A673 (cell line): ENCODE data around the gene GALNT12. TPM values are rescaled to one million over a fixed set of nuclear protein-coding genes. Genes with fewer than 3 reads are reported as not detected.

Experiments used
- BruUV-seq: library from RNA; stranded (reverse); fragments of 400-500 nt; replicated peaks from 2 replicates; lab custom pipeline; 2021; lab: Mats Ljungman, UMichigan
- CTCF ChIA-PET: fragments of 300-600 bp; sonication (Branson Sonifier 250); formaldehyde crosslinking; loops from one replicate; lab custom pipeline; 2022; ENCODE audit warnings: antibody characterized with exemption; lab: Charles Lee
- POLR2A ChIA-PET: fragments of 300-600 bp; sonication (Branson Sonifier 250); formaldehyde crosslinking; loops from one replicate; lab custom pipeline; 2022; ENCODE audit warnings: antibody characterized with exemption; ENCODE audit not compliant: low non-redundant PET; lab: Charles Lee
- DNase-seq: peaks from one replicate; pipeline ENCODE4 v3.0.0-alpha.2; 2015; ENCODE audit warnings: low spot score
- H3K27ac ChIP-seq: fragments of 200-600 bp; sonication (generic); 2 replicates; pipeline ENCODE4 v1.5.1; 2016; ENCODE audit warnings: mixed run types, low read depth, mild to moderate bottlenecking, mixed read lengths, antibody characterized with exemption, low read length; ENCODE audit not compliant: poor library complexity, severe bottlenecking
- H3K27me3 ChIP-seq: fragments of 200-600 bp; sonication (generic); replicated peaks from 2 replicates; pipeline ENCODE4 v1.6.1; 2017; ENCODE audit warnings: mixed run types, low read depth, mild to moderate bottlenecking, mixed read lengths, antibody characterized with exemption, low read length; ENCODE audit not compliant: insufficient read depth, poor library complexity
- H3K36me3 ChIP-seq: fragments of 200-600 bp; sonication (generic); 2 replicates; pipeline ENCODE4 v1.6.1; 2016; ENCODE audit warnings: mixed run types, mild to moderate bottlenecking, mixed read lengths, antibody characterized with exemption, low read length; ENCODE audit not compliant: insufficient read depth, poor library complexity, severe bottlenecking
- H3K4me1 ChIP-seq: fragments of 200-600 bp; sonication (generic); 2 replicates; pipeline ENCODE4 v1.6.1; 2017; ENCODE audit warnings: mixed run types, mild to moderate bottlenecking, mixed read lengths, antibody characterized with exemption, low read length; ENCODE audit not compliant: insufficient read depth, poor library complexity, severe bottlenecking
- H3K4me3 ChIP-seq: fragments of 200-600 bp; sonication (generic); 2 replicates; pipeline ENCODE4 v1.5.1; 2016; ENCODE audit warnings: low read depth, mixed run types, mild to moderate bottlenecking, mixed read lengths, low read length; ENCODE audit not compliant: poor library complexity, severe bottlenecking
- H3K9me3 ChIP-seq: fragments of 200-600 bp; sonication (generic); 2 replicates; pipeline ENCODE4 v1.6.1; 2016; ENCODE audit warnings: mixed run types, low read depth, mild to moderate bottlenecking, mixed read lengths, antibody characterized with exemption, low read length; ENCODE audit not compliant: poor library complexity, severe bottlenecking
- EZH2 ChIP-seq: fragments of 200-600 bp; sonication (generic); IDR thresholded peaks from 2 replicates; pipeline ENCODE4 v1.6.1; 2017; ENCODE audit warnings: borderline replicate concordance, low read depth, mild to moderate bottlenecking, mixed read lengths, antibody characterized with exemption, low read length; ENCODE audit not compliant: poor library complexity, severe bottlenecking
- intact Hi-C: fragments of 100-400 bp; cut with micrococcal nuclease; formaldehyde crosslinking; loops from one replicate; pipeline ENCODE4 v1.10.0; 2022; ENCODE audit not compliant: unreplicated experiment
- total RNA-seq: library from RNA; stranded (reverse); gene quantifications from 2 replicates; pipeline ENCODE4 v1.2.3, GENCODE V29; 2021
- TF ChIP-seq, protein P1 (sequence below): fragments of 300-800, 200-600 bp; sonication (generic); conservative IDR thresholded peaks from 2 replicates; pipeline ENCODE4 v1.5.1; 2017; ENCODE audit warnings: low read depth, mild to moderate bottlenecking, antibody characterized with exemption, low read length, moderate library complexity, mixed read lengths

The GALNT12 gene
- total RNA-seq, 1 experiment from 2014 or later: 0.54 TPM

- TF ChIP-seq EZH2: no peak
- TF ChIP-seq, protein P1, sequence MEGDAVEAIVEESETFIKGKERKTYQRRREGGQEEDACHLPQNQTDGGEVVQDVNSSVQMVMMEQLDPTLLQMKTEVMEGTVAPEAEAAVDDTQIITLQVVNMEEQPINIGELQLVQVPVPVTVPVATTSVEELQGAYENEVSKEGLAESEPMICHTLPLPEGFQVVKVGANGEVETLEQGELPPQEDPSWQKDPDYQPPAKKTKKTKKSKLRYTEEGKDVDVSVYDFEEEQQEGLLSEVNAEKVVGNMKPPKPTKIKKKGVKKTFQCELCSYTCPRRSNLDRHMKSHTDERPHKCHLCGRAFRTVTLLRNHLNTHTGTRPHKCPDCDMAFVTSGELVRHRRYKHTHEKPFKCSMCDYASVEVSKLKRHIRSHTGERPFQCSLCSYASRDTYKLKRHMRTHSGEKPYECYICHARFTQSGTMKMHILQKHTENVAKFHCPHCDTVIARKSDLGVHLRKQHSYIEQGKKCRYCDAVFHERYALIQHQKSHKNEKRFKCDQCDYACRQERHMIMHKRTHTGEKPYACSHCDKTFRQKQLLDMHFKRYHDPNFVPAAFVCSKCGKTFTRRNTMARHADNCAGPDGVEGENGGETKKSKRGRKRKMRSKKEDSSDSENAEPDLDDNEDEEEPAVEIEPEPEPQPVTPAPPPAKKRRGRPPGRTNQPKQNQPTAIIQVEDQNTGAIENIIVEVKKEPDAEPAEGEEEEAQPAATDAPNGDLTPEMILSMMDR: no peak
- Histone ChIP-seq H3K9me3 (no peaks in the 10 kb centered on the region), H3K4me1 (no peaks in the 10 kb centered on the region), H3K36me3 (no peaks in the 10 kb centered on the region), H3K4me3 (no peak overlapping the region), H3K27ac (no peak overlapping the region), H3K27me3 (no peaks in the 10 kb centered on the region)
- CTCF ChIA-PET: no interaction called here
- intact Hi-C loops: no loop called here
- POLR2A ChIA-PET: no interaction called here
- DNase-seq: no peak
- no TSS peak for BruUV-seq
Measured at GRCh38 chr9:98866435-98867102, 59.1 kb downstream of the GALNT12 start.

- no peaks in the 10 kb centered on the region for H3K9me3 ChIP-seq
- intact Hi-C loops: no loop called here
- BruUV-seq: no TSS peak
- TF ChIP-seq, protein P1: no peak
- TF ChIP-seq EZH2: no peak
- H3K27me3 ChIP-seq: no peaks in the 10 kb centered on the region
- H3K4me3 ChIP-seq: no peak overlapping the region
- no peak overlapping the region for H3K27ac ChIP-seq
- POLR2A ChIA-PET: no interaction called here
- H3K4me1 ChIP-seq: no peaks in the 10 kb centered on the region
- no peak for DNase-seq
- H3K36me3 ChIP-seq: no peaks in the 10 kb centered on the region
- CTCF ChIA-PET: no interaction called here
Measured at GRCh38 chr9:98867103-98867428, 59.6 kb downstream of the GALNT12 start.

- POLR2A ChIA-PET: no interaction called here
- no peak overlapping the region for H3K27ac ChIP-seq
Measured at GRCh38 chr9:98867429-98868168, 60.1 kb downstream of the GALNT12 start.

More at GRCh38 chr9:98867429-98868168, 60.1 kb downstream of the GALNT12 start:
- CTCF ChIA-PET: no interaction called here
- H3K27me3 ChIP-seq: no peaks in the 10 kb centered on the region
- no peak for DNase-seq
- intact Hi-C loops: no loop called here
- no TSS peak for BruUV-seq
- no peaks in the 10 kb centered on the region for H3K36me3 ChIP-seq
- TF ChIP-seq, protein P1: no peak
- no peak for TF ChIP-seq EZH2
- no peaks in the 10 kb centered on the region for H3K4me1 ChIP-seq
- no peak overlapping the region for H3K4me3 ChIP-seq
- no peaks in the 10 kb centered on the region for H3K9me3 ChIP-seq
